Inflammatory macrophage (primary cell): Measurements from ENCODE around the gene CFAP74.

ENCODE experiments used
- DNase-seq, 2 donors: peaks; one replicate each; pipeline ENCODE4 v3.0.0-alpha.2; 2020 to 2022
- total RNA-seq, 18 experiments: gene quantifications; one replicate each; lab custom pipeline; 2026; ENCODE audit warnings: mixed read lengths in 6 of 18, inconsistent platforms in 2 of 18; lab: John Stamatoyannopoulos, UW

Gene CFAP74
- total RNA-seq = 0 to 0.20 (median 0) reads per million in 18 experiments

- DNase-seq = no peak
These were observed at the start of gene CFAP74 for GRCh38 chr1:2003541-2004131. Gene CFAP74 (minus strand): TSS chr1:2003786. CDS start chr1:1990956, 12,830 bp downstream.

- DNase-seq = no peak
These were observed 49.6 kb upstream of the CFAP74 start for GRCh38 chr1:2053217-2053616.

- no peak for DNase-seq
These were observed 49.2 kb upstream of the CFAP74 start for GRCh38 chr1:2052756-2053155.

DNA sequence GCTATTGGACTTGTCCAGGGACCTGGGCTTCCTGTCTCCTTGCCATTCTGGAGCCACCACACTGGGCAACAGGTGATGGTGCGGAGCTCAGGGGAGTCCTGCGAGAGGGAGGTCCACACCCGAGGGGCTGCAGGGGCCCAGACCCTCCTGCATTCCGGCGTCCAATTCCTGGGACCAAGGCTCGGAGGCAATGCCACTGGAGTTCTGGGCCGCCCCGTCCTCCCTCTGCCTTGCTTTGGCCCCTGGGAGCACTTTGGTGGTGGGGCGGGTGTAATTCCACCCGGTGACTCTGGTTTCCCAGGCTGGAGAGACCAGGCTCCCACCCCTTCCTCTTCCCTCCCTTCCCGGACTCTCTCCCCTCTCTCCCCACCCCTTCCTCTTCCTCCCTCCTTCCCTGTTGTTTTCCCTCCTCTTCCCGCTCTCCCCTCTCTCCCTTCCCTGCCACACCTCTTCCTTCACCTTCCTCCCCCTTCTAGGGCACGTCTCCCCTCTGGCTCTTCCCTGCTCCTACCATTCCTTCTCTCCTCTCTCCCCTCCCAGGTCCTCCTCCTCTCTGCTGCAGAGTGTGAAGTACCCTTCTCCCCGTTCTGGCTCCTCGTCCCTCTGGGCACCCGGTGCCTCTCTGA, 48.6 kb upstream of the CFAP74 start:
- DNase-seq = no peak

DNA sequence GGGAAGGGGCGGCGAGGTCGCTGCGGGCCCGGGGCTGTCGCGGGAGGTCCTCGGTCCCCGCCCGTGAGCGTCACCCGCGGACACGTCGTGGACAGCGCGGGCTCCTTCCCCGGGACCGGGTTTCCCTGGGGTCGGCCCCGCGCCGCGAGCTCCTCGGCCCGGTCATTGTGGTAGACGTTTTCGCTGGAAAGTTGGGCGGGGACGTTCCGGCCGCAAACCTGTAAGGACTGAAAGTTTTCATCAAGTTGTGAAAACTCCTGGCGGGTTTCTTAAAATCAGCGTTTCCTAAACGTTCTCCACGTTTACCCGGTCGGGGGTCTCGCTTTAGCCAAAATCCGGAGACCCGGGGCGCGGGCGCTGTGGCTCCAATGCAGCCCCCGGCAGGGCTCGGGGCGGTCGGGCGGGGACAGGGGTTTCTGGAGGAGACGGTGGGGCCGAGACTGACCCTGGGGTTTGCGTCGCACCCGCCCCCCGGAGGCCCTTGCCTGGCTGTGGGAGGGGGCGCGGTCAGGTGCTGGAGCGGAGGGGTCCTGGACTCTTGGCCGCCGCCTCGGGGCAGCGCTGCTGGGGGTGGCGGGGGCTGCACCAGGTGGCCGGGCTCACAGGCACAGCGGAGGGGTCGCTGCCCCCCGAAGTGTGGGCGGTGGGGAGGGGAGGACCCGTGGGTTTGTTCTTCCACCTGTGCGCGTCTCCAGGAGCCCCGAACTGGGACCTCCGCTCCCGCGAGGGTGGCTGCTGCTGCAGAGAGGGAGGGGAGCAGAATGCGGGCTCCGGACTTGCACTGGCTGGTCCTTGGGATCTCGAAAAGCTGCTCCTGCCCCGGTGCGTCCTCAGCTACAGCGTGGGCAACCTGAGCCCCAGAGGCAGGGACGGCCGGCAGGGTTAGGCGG, 47.5 kb upstream of the CFAP74 start:
- DNase-seq = no peak

GRCh38 chr1:2050461-2050792, 46.8 kb upstream of the CFAP74 start:
- no peak for DNase-seq

DNA sequence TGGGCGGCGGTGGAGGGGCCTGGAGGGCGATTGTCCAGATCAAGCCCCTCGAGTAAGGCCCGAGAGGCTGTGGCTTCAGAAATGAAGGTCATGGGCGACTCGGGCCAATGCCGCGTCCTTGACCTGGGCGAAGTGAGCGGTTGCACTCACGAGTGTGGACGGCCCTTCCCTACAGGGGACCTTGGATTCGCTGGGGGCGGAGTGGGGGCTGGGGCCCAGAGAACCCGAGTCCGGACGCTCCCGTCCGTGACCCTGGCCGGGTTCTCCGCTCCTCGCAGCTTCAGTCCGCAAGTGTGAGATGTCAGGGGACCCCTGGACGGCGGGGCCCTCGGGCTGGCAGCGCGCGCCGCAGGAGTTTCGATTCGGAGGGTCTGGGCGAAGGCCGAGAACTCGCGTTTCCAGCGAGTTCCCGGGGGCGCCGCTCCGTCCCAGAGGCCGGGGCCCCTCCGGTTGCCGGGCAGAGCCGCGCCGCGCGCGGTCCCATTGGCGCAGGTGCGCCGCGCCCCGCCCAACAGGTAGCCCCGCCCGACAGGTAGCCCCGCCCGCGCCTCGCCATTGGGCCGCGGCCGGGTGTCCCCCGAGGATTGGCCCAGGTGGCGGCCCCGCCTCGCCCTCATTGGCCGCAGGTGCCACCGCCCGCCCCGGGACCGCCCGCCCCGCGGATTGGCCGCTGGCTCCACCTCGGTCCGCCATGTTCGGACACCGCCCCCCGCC, 46.3 kb upstream of the CFAP74 start, which contains the start of gene PRKCZ:
Gene PRKCZ, plus strand, starts transcription at position 694 of the 714 bp plus-strand sequence. CDS start 220 bp downstream, outside the sequence.
- DNase-seq = peak in 1 of 2 donors; percentile 50

GRCh38 chr1:2049225-2049717, 45.7 kb upstream of the CFAP74 start:
- DNase-seq = no peak

DNA sequence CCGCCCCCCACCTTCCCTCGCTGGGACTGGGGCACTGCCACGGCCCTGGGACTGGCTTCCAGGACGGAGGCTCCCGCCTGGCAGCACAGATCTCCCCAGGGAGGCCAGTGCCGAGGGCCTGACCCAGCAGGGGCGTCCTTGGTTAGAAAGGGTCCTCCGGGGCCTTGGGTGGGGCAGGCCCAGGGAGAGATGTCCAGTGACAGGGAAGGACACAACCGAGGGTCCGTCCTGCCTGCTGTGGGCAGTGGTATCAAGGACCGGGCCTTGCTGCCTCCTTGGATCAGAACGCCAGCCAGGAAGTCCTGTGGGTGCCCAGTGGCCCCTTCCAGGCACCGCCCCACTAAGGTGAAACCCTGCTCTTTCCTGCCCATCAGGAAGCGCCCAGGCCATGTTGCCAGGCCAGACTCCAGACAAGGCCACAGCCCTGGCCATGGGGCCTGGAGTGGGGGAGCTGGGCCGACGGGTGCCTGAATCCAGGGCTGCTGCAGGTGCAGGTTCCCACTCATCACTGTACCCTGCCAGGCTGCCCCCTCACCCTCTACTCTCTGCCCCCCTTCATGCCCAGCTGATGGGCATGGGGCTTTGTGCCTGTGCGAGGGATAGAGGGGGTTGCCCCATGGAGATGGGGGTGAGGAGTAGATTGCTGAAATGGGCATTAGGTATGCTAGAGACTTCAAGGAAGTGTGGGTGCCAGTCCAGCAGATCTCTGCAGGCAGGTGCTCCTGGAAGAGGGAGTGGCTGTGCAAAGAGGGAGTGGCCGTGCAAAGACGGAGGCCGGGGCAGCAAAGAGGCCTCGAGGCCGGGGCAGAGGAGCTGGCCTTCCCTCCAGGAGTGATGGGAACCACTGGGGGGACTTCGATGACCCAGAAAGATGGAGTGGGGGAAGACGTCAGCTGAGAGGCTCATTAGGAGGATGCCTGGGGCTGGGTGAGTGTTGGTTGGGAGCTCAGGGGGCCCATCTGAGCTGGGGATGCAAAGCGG, 44.5 kb upstream of the CFAP74 start:
- DNase-seq = no peak

- DNase-seq = no peak
These were observed 43.6 kb upstream of the CFAP74 start for GRCh38 chr1:2046953-2047748.

- peak; percentile 6 to 32 for DNase-seq
These were observed 42.8 kb upstream of the CFAP74 start for GRCh38 chr1:2046174-2046917.

DNA sequence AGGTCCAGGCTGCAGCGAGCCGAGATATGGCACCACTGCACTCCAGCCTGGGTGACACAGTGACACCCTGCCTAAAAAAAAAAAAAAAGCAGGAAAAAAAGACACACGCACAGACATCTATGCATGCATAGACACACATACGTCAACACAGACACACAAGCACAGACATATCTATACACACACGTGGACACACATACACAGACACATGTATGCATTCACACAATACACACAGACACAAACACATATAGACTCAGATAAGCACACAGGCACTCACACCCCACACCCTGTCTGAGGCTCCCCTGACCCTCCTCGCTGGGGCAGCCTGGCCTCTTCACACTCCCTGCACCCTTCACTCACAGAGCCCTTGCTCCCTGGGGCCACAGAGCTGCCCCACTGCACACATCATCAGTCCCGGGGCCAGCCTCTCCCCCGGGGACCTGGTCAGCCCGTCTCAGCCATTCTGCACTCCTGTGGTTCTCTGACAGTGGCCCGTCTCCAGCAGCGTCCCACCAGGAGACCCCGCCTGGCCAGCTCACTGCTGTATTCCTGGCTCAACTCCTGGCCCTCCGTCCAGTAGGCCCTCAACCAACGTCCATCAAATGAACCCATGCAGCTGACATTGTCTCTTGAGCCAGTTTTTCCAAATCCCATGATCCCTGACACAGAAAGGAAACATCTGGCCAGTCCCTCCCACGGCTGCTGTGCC, 42.0 kb upstream of the CFAP74 start:
- no peak for DNase-seq

DNA sequence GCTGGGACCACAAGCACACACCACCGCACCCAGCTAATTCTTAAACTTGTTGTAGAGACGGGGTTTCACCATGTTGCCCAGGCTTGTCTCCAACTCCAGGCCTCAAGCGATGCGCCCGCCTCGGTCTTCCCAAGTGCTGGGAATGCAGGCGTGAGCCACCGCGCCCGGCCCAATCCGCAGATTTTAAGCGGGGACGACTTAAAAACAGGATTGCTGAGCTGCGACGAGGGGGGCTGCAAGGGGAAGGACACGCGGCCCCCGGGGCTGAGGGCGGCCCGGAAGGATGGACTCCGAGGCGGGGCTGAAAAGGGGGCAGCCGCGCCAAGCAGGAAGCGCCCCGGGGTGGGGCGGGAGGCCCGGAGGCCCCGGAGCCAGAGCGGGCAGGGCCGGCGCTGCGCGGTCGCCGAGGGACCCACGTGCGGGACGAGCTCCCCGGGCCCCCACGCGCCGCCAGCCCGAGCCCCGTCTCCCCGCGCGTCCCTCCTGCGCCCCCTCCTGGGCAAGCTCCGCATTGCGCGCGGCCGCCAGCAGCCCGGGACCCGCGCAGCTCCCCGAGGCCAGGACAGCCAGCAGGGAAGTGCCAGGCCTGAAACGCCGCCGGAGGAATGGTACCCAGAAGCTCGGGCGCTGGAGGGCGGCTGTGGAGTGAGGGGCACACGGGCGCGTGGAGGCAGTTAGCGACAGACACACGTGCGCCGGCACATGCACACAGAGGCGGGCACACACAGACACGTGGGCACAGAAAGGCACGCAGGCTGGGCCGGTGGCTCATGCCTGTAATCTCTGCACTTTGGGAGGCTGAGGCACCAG, 41.1 kb upstream of the CFAP74 start:
- peak; percentile 60 to 68 for DNase-seq

GRCh38 chr1:2043886-2044285, 40.3 kb upstream of the CFAP74 start:
- no peak for DNase-seq

- no peak for DNase-seq
These were observed 39.5 kb upstream of the CFAP74 start for GRCh38 chr1:2042830-2043773.

- no peak for DNase-seq
These were observed 38.3 kb upstream of the CFAP74 start for GRCh38 chr1:2041887-2042286.

DNA sequence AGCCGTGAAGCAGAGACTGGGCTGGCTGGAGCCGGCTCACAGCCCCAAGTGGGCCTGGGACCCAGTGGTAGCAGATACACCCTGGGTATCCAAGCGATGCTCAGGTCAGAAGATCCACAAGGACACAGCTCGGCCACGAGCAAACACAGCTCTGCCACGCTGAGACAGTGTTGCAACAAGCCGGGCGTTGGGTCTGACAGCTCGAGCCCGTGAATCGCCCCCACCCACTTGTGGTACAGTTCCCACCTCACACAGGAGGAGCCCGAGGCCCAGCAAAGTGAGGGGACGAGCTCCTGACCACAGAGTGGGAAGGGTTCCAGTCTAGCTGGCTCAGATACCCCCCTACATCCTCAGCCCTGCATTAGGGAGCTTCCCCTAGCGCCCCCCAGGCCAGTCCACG, 37.7 kb upstream of the CFAP74 start:
- no peak for DNase-seq
